Activated CD8-positive, alpha-beta memory T cell treated with anti-CD3 and anti-CD28 coated beads for 24 hours (primary cell): ENCODE results near the gene DLG5.

ENCODE experiments used
- DNase-seq: peaks from one replicate; pipeline ENCODE4 v3.0.0-alpha.2; 2020

DLG5 gene

DNA sequence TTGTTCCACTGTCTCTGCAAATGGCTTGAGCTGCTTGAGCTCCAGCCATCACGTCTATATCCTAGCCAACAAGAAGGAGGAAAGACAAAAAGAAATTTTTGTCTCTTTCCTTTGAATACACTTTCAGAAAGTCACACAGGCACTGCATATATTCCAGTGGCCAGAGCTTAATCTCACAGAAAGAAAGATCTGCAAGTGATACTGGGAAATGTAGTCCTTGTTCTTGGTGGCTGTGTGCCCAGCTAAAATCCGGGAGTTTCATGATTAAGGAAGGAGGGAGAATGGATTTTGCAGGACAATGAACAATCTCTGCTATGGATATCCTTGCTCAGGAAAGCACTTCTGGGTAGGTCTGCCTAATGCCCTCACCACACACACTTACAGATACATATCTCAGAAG, 19.5 kb upstream of the DLG5 start:
- no peak for DNase-seq

DNA sequence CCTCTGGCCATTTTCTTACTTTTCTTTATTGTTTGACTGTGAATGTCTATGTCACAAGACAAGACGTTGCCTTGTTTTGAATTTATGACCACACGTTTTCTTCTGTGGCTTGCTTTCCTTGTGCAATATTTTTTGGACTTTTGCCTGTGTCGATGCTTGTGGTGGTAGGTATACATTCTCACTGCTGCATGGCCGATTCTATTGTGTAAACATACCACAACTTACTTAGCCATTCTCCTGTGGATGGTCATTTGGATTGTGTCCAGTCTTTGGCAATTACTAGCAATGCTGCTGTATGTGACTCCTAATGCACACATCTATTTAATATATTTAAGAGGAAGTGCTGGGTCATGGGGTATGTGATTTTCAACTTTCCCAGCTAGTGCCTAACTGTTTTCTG, 18.0 kb upstream of the DLG5 start:
- no peak for DNase-seq

DNA sequence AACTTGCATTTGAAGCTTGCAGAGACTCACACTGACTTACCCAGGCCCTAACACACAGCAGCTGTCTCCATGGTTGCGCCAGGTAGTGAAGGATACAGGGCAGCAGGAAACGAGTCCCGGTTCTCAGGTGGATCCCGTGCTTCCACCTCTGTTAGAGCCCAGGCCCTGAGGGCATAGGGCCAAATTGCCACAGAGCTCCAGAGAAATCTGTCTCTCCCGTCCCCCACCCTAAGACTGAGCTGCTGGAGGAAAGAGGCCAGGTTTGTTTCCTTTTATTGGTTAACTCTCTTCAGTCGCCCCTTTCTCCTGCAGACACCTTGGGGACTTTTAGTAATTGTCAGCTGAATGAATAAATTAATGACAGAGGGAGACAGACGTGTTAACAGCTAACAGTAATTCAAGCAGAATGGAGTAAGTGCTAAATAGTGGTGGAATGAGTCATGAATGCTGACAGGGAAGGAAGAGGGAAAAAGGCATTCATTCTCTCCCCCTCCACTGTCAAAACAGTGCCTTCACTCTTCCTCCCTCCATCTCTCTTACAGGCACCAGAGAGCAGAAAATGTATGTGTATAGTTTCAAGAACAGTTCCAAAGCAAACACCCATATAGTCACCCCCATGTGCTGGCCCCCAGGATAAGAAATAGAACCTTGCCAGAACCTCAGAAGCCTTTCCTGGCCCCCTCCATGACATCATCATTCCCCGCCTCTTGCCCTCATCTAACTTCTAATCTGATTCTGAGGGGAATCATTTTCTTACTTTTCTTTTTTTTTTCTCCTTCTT, 16.8 kb upstream of the DLG5 start:
- DNase-seq: no peak

DNA sequence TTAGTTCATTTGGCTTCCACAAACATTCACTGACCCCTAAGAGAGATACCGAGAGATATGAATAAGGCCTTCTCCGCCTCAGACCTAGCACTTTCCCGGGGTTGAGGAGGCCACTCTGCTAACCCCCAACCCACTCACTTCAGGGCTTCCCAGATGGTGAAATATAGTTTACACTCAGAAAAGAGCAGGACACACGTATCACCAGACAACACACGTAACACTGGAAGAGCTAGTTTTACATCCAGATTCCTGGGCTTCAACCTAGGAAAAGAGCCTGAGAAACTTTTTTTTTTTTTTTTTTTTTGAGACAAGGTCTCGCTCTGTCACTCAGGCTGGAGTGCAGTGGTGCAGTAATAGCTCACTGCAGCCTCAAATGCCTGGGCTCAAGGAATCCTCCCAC, 15.2 kb upstream of the DLG5 start:
- DNase-seq: no peak

DNA sequence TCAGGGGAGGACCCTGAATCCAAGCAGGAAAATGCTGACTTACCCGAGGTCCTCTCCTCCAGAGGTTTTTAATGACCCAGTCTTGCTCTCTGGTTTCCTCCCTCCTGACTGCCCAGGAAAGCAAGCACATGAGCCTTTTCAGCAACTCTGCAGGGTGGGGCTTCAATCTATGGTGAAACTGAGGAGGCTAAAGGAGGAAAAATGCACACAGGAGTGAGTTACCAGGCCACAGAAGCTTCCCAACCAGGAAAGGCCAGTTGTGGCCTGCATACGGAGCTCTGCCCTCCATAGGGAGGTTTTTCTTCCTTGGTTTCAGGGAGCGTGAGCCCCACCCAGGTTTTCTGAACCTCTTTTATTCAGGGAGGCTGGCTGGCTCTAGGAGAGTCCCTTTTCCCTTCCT, 14.1 kb upstream of the DLG5 start:
- no peak for DNase-seq

DNA sequence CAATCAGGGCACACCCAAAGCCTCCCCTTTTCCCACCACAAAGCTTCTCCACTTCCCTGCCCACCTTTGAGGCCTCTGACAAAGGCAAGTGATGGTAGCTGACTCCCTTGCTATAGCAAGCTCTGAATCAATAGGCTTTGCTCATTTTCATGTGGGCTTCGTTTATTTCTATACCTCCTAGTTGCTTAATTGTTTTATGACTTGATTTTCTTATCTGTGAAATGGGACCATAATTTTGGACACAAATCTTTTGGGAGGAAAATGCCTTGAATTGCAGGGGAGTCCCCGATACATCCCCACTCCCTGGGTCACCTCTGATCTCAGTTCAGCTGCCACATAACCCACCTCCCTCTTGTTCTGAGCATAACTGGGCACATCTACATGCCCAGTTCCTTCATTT, 13.7 kb upstream of the DLG5 start:
- no peak for DNase-seq

DNA sequence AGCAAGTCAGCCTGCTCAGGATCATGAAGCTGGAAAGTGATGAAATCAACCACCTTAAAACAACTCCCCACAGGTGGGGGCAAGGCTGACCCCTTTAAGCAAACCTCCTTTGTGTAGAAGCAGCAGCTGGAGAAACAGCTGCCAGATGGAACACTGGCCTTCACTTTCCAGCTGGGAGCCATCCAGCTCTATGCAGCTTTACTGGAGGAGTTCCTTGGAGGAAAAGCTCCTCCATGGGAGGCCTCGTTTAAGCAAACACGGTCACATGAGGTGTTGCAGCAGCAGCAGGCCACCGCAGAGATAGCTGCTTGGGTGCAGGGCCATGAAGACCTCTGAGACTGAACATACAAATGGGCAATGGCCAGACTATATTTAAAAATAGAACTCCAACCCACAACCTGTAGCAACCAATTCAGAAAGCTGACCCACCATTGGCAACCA, 13.0 kb upstream of the DLG5 start:
- no peak for DNase-seq

DNA sequence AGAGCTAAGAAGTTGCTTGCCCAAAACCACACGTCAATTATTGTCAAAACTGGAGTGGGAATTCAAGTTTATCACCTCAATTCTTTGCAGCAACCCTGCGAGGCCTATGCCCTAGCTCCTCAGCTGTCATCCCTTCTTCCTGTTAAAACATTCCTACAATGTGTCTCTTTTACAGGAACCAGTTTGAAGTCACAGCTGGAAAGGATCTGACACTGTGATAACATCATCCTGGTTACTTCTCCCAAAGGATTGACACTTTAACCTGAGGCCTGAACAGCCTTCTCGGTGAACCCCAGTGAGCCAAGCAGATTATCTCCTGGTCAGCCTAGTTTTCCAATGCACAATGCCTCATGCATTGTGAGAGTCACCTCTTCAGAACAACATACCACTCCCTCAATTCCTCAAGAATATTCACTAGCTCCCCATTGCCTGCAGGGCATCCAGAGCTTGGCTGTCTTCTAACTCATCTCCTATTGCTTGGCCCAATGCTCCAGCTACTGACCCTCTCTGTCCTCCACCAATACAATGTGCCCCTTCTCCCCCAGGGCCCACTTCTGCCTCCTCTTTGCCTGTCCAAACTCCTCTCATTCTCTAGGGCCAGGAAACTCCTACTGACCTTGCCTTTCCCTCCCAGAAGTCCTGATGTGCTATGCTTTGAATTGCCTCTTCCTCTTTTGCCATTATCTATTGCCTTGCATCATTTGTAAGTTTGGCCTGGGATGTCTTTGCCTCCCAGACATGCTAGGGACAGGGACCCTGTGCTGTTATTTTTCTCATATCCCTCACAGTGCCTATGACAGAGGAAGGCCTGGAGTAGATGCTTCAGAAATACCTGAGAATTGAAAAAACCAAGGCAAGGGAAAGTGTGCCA, 10.4 kb upstream of the DLG5 start:
- DNase-seq: no peak

DNA sequence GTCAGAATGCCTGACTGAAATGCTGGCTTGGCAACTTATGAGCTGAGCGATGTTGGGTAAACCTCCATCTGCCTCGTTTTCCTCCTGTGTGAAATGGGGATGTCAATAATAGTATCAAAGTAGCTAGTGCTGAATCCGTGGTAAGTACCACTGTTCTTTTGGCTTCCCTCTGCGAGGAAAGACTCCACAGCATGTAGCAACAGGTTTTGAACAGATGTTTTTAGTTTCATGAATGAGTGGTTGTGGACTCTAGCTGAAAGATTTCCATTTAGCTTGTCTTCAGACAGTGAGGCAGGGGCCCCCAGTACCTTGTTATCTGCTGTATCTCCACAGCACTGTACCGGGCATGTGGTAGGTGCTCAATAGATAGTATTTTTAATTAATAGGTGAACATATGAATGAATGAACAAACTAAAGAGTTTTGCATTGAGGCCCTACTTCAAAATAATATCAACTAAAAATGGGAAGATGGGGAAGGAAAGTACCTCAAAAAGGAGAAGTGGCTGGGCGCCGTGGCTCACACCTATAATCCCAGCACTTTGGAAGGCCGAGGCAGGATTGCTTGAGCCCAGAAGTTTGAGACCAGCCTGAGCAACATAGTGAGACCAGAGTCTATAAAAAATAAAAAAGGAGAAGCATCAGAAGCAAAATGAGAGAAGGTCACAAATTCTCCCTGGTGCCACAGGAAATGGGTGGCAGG, 5.6 kb upstream of the DLG5 start:
- DNase-seq: no peak

DNA sequence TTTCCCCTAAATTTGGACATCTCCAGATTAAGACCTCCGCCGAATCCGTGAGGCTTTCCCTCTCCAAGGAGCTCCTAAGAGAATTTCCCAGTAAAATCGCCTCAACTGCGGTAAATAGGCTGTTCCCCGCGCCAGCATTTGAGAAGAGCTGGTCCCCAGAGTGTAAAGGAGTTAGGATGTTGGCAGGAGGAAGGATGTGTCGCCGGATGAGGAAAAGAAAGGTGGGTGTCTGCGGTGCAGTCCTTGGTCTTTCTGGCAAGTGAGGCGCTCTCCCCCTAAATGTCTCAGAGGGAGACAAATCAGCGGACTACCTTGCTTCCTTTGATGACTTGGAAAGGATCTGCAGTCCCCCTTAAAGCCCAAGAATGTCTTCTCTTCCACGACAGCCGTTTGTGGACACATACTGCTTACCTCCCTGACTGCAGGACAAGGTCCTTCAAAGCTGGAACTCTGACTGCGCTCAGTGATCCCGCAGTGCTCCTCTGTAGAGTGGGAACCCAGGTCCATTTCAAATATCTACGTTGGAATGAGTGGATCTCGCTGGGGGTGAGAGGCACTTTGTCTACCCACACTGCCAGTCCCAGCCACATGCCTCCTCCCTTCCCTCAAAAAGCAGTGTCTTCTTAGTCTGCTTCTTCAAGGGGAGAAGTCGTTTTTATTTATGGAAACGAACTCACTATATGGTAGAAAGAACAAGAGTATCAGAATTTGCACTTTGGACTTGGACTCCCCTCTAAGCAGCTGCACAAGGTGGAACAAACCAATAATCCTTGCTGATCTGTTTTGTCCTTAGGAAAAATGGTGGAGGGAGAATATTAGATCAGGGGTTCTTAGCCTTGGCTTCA, 1.1 kb upstream of the DLG5 start:
- DNase-seq: no peak

DNA sequence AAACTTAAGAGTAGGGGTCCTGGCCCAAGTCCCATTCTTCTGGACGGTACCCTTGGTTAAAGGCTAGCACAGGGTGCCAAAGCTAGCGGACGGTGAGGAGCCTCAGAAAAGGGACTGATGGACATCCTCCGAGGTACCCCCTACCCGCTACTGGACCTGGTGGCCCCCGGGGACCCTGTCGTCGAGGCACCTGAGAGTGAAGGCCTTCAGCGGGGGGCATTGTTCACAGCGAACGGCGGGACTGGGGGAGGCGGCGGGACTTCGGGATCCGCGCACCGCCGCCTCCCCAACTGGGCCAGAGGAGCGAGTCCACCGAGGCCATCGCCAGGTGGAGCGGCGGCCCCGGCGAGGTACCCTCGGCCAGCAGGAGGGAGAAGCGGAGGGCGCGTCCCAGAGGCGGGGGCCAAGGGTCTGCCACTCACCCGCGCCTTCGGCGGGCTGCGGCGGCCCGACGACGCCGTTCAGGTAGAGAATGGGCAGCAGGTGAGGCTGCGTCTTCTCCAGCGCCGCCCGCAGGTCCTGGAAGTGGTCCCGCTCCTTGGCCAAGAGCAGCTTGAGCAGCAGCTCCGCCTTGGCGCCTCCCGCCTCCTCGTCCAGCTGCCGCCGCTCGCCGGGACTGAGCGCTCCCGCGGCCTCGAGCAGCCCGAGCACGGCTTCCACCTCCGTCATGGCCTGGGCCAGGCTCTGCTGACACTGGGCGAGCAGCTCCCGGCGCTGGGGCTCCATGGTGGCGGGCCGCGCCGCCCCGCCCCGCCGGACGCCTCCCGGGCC, 575 bp downstream of the DLG5 start:
- no peak for DNase-seq

DNA sequence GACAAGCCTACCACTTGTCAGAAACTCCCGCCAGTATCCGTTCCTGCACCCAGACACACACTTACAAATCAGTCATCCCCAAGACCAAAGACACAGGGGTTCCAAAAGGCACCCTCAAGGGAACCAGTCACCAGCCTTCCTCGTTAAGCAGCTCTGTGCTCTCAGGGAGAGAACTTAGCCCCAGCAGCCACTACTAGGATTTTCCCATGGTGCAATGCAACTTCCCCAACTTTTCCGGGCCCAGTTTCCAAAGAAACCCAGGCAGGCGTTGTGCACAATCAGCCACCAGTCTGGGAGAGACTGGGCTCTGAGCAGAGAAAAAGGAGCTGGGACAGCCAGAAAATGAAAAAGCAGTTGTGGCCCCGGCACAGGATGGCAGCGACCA, 1.2 kb downstream of the DLG5 start:
- DNase-seq: no peak

DNA sequence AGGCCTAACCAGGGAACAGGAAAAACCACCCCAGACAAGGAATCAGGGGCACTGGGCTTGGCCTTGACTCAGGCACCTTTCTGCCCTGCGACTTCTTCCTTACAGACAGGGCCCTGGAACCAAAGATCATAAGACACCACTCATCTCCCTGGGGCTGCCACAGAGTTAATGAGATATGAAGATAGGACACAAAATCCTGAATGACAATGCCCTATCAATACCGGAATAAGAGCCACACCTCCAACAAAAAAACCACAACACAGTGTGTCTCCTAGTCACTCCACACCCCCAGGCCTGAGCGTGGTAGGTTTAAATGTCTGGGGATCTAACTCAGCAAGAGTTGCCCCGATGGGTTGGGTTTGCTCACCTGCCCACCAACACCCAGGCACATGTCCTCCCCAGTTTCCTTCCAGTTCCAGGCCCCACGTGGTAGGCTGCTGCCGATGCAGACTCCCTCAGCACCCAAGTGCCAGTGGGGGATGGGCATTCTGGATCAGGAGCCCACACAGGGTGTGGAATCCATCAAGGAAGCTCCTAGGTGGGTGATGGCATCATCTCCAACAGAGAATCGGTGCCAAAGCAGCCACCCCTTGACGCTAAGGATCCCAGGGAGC, 3.9 kb downstream of the DLG5 start:
- no peak for DNase-seq

DNA sequence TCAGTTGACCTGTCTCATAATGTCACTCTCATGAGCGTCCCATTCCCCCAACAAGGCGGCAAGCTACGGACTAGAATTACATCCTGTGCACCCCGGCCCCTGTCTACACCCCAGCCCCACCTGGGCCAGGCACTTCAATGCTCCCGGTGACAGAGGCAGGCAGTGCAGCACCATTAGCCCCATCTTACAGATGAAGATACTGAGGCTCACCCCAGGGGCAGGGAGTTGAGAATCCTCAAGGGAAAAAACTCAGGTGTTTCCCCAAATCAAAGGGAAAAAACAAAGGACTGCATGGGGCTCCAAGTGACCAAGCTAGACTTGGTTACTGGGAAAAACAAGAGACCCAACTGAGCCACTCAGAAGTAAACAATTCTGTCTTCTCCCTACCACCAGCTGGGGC, 4.5 kb downstream of the DLG5 start:
- DNase-seq: no peak

DNA sequence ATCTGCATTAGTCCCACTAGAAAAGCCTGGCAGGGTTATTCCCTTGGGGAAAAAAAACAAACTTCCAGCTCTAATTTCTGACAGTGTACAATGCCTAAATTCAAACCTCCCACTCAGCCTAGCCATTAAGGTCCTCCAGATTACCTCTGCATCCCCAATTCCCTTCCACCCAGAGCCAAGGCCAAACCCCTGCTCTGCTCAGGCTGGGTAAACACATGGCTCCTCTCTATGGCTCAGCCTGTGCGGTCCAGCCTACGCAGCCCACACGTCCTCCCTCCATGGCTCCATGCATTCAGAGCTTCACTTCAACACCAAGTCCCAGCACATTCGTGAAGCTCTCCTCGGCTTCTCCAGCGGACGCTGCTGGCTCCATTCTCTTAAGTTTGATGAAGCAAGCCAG, 5.2 kb downstream of the DLG5 start:
- no peak for DNase-seq

DNA sequence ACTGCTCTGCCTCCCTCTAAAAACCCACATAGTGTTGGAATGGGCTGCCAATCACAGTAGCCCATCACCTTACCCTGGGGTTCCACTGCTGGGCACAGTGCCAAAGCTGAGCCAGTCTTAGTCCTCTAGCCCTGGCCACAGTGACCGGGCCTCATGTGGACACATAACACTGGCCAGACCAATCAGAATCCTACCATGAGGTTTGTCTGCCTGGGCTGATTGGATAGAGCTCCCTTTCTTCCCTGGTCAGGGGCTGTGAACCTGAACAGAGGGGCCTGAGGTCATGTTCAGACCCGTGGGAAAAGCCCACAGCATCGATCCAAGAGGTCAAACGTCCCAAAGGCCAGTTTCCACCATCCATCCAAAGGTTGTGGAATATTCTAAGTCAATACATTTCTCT, 6.1 kb downstream of the DLG5 start:
- DNase-seq: no peak

DNA sequence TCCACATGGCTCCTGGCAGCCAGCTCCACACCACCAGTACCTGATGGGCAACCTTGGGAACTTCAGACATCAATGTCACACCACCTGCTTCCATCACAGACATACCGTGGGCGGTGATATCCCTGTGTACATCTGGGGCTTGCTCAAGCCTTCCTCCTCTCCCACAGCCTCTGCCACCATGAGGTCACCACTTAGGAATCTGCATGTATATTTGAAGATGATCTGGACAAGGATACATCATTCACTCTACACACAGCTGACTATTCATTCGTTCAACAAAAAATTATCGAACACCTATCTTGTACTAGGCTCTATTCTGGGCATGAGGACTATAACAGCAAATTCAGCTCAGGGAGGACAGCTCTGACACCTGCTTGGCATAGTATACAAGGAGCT, 6.8 kb downstream of the DLG5 start:
- DNase-seq: no peak

DNA sequence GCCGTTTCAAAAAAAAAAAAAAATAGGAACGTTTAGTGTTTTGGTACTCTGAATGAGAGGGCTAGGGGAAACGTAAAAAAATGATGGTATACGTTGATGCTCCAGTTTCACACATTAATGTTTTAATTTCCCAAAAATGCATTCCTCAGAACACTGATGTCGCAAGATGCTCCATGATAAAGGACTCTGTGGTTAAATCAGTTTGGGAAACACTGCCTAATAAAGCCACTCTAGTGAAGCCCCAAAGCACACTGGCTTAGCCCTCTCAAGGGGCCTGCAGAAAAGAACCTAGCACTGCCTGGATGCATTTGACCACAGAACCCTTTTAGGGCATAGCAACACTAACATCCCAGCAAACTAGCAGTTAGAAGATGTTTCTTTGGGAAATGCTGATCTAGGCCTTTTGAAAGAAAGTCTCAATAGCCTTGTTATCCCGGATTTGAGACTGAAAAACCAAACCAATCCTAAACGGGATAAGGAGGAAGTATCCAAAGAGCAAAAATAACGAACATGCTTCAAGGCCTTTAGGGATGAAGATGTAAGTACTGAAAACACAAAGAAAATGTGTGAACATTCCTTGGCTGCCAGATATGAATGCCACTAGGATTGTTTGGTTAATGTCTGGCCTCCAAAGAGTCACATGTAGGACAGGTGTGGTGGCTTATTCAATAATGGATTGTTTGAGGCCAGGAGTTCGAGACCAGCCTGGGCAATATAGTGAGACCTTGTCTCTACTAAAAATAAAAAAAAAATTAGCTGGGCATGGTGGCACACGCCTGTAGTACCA, 11.0 kb downstream of the DLG5 start:
- no peak for DNase-seq

DNA sequence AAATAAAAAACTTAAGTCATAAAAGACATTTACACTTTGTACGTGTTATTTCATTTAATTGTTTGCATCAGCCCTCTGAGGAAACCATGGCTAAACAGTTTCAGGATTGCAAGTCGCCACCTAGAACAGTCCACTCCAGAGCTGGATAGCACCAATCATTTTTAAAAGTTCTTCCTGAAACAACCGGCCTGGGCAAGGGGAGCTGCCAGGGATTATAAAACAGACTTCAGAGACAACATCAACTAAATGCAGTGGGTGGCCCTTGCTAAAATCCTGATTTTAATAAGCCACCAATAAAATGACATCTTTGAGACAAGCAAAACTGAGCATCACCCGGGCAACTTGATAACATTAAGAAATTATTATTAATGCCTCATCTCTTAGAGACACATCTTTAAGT, 13.5 kb downstream of the DLG5 start:
- no peak for DNase-seq

DNA sequence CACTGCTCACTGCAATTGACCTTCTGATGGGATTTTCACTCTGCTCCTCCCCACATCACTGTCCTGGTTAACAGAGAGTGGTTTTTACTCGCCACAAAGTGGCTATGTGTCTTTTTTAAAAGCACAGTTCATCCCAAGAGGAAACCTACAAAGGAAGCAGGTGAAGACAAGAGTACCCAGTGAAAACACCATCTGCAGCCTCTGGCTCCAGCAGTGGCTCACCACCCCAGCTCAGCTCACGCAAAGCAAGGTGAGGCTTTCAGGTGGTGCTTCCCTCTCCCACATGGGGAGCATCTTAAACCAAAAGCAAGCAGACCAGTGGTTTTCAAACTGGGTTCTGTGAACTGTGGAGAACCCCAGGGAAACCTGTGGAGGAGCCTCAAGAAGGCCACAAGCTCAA, 14.0 kb downstream of the DLG5 start:
- no peak for DNase-seq
